A549 (cell line): ENCODE measurements around the gene CNKSR1.

Experiments
- CEBPB ChIP-seq, 2 experiments: fragments of >200 bp in 1 of 2; sonication (Bioruptor Twin) in 1 of 2; formaldehyde crosslinking in 1 of 2; IDR thresholded peaks; 2 replicates each; pipeline ENCODE4 v1.6.1; 2012 to 2016
- CHD2 ChIP-seq: fragments of 150-350 bp; IDR thresholded peaks from 2 replicates; pipeline ENCODE4 v1.6.1; 2014; ENCODE audit warnings: low read length; ENCODE audit not compliant: partially characterized antibody
- JUN ChIP-seq, 2 experiments: fragments of >200 bp; sonication (Bioruptor Twin); formaldehyde crosslinking; IDR thresholded peaks; 2 replicates in 1 of 2; 3 replicates in 1 of 2; pipeline ENCODE4 v1.6.1; 2016 to 2017
- NR3C1 ChIP-seq: fragments of >200 bp; sonication (Bioruptor Twin); formaldehyde crosslinking; IDR thresholded peaks from 3 replicates; pipeline ENCODE4 v1.6.1; 2017
- PHF8 ChIP-seq: fragments of 200-600 bp; sonication (generic); IDR thresholded peaks from 2 replicates; pipeline ENCODE4 v1.6.1; 2016; ENCODE audit warnings: low read depth, mild to moderate bottlenecking, antibody characterized with exemption, moderate library complexity, borderline replicate concordance
- POLR2A ChIP-seq: IDR thresholded peaks from 2 replicates; pipeline ENCODE4 v1.6.1; 2012; ENCODE audit warnings: mild to moderate bottlenecking, low read length
- POLR2AphosphoS2 ChIP-seq: conservative IDR thresholded peaks from 2 replicates; pipeline ENCODE4 v1.6.1; 2012; ENCODE audit warnings: low read length, improper control_type of control experiment, inconsistent platforms
- ZFP36 ChIP-seq: fragments of 450-650 bp; IDR thresholded peaks from 2 replicates; pipeline ENCODE4 v1.6.1; 2014; ENCODE audit warnings: borderline replicate concordance; ENCODE audit not compliant: partially characterized antibody
- TF ChIP-seq, protein P1 (sequence below): fragments of >200 bp; sonication (Bioruptor Twin); formaldehyde crosslinking; IDR thresholded peaks from 3 replicates; pipeline ENCODE4 v1.5.1; 2016
- TF ChIP-seq, protein P2 (sequence below): fragments of 450-650 bp; IDR thresholded peaks from 2 replicates; pipeline ENCODE4 v1.6.1; 2014; ENCODE audit warnings: antibody characterized with exemption

DNA sequence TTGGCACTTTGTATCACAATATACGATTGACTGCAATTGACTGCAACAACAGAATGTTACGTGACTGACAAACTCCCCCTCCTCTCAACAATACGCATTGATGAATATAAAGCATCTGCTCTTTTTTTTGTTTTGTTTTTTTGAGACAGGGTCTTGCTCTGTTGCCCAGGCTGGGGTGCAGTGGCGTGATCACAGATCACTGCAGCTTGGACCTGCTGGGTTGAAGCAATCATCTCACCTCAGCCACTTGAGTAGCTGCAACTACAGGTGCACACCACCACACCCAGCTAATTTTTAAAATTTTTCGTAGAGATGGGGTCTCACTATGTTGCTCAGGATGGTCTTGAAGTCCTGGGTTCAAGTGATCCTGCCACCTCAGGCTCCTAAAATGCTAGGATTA is 35.4 kb downstream of the CNKSR1 start:
- TF ChIP-seq, protein P1, sequence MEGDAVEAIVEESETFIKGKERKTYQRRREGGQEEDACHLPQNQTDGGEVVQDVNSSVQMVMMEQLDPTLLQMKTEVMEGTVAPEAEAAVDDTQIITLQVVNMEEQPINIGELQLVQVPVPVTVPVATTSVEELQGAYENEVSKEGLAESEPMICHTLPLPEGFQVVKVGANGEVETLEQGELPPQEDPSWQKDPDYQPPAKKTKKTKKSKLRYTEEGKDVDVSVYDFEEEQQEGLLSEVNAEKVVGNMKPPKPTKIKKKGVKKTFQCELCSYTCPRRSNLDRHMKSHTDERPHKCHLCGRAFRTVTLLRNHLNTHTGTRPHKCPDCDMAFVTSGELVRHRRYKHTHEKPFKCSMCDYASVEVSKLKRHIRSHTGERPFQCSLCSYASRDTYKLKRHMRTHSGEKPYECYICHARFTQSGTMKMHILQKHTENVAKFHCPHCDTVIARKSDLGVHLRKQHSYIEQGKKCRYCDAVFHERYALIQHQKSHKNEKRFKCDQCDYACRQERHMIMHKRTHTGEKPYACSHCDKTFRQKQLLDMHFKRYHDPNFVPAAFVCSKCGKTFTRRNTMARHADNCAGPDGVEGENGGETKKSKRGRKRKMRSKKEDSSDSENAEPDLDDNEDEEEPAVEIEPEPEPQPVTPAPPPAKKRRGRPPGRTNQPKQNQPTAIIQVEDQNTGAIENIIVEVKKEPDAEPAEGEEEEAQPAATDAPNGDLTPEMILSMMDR = no peak
- TF ChIP-seq PHF8 (no peak), CHD2 (no peak), CEBPB (IDR thresholded peaks at IDR 0.05) (no peak), POLR2A (no peak), NR3C1 (no peak), POLR2AphosphoS2 (no peak), ZFP36 (no peak), JUN (IDR thresholded peaks at IDR 0.05) (no peak)
- TF ChIP-seq, protein P2, sequence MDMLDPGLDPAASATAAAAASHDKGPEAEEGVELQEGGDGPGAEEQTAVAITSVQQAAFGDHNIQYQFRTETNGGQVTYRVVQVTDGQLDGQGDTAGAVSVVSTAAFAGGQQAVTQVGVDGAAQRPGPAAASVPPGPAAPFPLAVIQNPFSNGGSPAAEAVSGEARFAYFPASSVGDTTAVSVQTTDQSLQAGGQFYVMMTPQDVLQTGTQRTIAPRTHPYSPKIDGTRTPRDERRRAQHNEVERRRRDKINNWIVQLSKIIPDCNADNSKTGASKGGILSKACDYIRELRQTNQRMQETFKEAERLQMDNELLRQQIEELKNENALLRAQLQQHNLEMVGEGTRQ = no peak
